Stimulated activated CD8-positive, alpha-beta memory T cell treated with anti-CD3 and anti-CD28 coated beads, Interleukin-15, amount 100 ng/mL, for 4 hours (primary cell): ENCODE measurements around the gene KCNJ9.
"Not testable (repeated sequence)": the region's sequence is repeated elsewhere in the genome, so short reads cannot be mapped to it uniquely, and the experiment has no call there.

Experiments
- DNase-seq, 2 donors: peaks; one replicate each; pipeline ENCODE4 v3.0.0-alpha.2; 2020; ENCODE audit warnings: low read depth in 2 of 2

Gene KCNJ9

GRCh38 chr1:160103658-160104408 is 22.5 kb downstream of the KCNJ9 start:
- no peak for DNase-seq

GRCh38 chr1:160104486-160104885 is 23.1 kb downstream of the KCNJ9 start:
- DNase-seq, result no peak

- no peak for DNase-seq
These were observed 23.8 kb downstream of the KCNJ9 start for GRCh38 chr1:160105155-160105554.

GRCh38 chr1:160107512-160107911 is 26.2 kb downstream of the KCNJ9 start:
- DNase-seq, result no peak

GRCh38 chr1:160108888-160109662 is 27.7 kb downstream of the KCNJ9 start:
- no peak for DNase-seq

GRCh38 chr1:160109686-160110085 is 28.3 kb downstream of the KCNJ9 start:
- DNase-seq, result no peak

- DNase-seq, result not testable (repeated sequence)
These were observed 30.1 kb downstream of the KCNJ9 start for GRCh38 chr1:160111462-160111861.

GRCh38 chr1:160112357-160112756 is 31.0 kb downstream of the KCNJ9 start:
- no peak for DNase-seq

- DNase-seq, result no peak
These were observed 32.1 kb downstream of the KCNJ9 start for GRCh38 chr1:160113407-160113806.

- no peak for DNase-seq
These were observed 32.7 kb downstream of the KCNJ9 start for GRCh38 chr1:160114085-160114484.

GRCh38 chr1:160115545-160116282 is 34.4 kb downstream of the KCNJ9 start, which contains the start of gene ATP1A2:
TSS of gene ATP1A2 (plus strand) at chr1:160115759. CDS start at chr1:160115862, 103 bp downstream.
- no peak for DNase-seq

- no peak for DNase-seq
These were observed 35.2 kb downstream of the KCNJ9 start for GRCh38 chr1:160116283-160117147.

GRCh38 chr1:160117300-160117699 is 36.0 kb downstream of the KCNJ9 start:
- DNase-seq, result no peak

GRCh38 chr1:160117709-160118183 is 36.4 kb downstream of the KCNJ9 start:
- DNase-seq, result no peak

GRCh38 chr1:160118928-160119327 is 37.6 kb downstream of the KCNJ9 start:
- DNase-seq, result no peak

GRCh38 chr1:160120797-160121196 is 39.5 kb downstream of the KCNJ9 start:
- no peak for DNase-seq

GRCh38 chr1:160121388-160121787 is 40.0 kb downstream of the KCNJ9 start:
- no peak for DNase-seq

GRCh38 chr1:160122978-160123495 is 41.7 kb downstream of the KCNJ9 start:
- DNase-seq, result no peak

GRCh38 chr1:160123726-160124125 is 42.4 kb downstream of the KCNJ9 start:
- DNase-seq, result no peak

GRCh38 chr1:160124705-160125478 is 43.6 kb downstream of the KCNJ9 start:
- DNase-seq, result no peak
